ENCODE results near the gene DENND1C.

GRCh38 chr19:6457958-6458694 is 23.5 kb downstream of the DENND1C start:
- no peak for TF ChIP-seq POLR2A (IDR thresholded peaks at IDR 0.05)
- no peak for TF ChIP-seq CTCF (IDR thresholded peaks at IDR 0.05)

Data from right lobe of liver (tissue), 4 donors.